AG09319 (cell line): Measurements from ENCODE around the gene EMID1.

Source experiments
- DNase-seq: peaks from one replicate; pipeline ENCODE4 v3.0.0-alpha.2; 2010; ENCODE audit warnings: low read depth; ENCODE audit errors: extremely low read depth
- TF ChIP-seq, protein P1 (sequence below): IDR thresholded peaks from 2 replicates; pipeline ENCODE4 v1.5.1; 2011; ENCODE audit warnings: low read depth, mild to moderate bottlenecking, inconsistent platforms, low read length, moderate library complexity

The EMID1 gene

DNA sequence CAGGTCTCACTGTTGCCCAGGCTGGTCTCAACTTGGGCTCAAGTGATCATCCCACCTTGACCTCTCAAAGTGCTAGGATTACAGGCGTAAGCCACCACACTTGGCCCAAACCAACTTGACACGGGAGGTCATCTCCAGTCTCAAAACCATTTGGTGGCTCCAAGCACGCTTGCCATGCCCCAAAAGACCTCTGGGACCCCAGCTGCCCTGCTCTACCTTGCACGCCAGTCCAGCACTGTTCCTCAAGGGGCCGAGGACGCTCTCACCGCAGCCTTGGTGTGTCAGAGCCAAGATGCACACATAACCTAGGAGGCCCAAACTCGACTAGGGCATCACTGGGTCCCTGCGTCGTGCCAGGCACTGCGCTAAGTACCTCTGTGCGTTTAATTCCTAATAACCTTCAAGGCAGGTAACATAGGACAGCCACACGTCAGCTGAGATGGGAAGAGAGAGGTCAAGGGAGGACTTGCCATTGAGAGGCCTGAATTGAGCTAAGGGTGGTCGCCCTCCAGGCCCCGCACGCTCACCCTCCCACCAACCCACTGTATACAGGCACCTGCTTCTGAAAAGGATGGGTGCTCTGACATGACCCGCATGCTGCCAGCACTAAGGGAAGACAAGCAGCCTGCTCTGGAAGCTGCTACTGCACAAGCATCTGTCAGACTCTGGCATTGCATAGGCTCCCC, 96.2 kb downstream of the EMID1 start:
- TF ChIP-seq, protein P1, sequence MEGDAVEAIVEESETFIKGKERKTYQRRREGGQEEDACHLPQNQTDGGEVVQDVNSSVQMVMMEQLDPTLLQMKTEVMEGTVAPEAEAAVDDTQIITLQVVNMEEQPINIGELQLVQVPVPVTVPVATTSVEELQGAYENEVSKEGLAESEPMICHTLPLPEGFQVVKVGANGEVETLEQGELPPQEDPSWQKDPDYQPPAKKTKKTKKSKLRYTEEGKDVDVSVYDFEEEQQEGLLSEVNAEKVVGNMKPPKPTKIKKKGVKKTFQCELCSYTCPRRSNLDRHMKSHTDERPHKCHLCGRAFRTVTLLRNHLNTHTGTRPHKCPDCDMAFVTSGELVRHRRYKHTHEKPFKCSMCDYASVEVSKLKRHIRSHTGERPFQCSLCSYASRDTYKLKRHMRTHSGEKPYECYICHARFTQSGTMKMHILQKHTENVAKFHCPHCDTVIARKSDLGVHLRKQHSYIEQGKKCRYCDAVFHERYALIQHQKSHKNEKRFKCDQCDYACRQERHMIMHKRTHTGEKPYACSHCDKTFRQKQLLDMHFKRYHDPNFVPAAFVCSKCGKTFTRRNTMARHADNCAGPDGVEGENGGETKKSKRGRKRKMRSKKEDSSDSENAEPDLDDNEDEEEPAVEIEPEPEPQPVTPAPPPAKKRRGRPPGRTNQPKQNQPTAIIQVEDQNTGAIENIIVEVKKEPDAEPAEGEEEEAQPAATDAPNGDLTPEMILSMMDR, result no peak
- no peak for DNase-seq

DNA sequence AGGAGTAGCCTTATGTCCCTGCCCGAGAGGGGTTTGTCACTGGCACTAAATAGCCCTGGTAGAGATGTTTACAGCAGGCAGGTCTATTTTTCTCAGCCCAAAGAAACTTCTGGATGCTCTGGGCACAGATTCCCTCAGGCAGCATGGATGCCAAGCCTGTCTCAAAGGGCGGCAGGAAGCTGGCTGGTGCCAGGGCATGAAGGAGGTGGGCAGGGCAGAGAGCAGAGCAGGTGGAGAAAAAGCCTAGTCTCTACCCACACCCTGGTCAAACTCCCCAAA, 96.6 kb downstream of the EMID1 start:
- DNase-seq, result no peak

DNA sequence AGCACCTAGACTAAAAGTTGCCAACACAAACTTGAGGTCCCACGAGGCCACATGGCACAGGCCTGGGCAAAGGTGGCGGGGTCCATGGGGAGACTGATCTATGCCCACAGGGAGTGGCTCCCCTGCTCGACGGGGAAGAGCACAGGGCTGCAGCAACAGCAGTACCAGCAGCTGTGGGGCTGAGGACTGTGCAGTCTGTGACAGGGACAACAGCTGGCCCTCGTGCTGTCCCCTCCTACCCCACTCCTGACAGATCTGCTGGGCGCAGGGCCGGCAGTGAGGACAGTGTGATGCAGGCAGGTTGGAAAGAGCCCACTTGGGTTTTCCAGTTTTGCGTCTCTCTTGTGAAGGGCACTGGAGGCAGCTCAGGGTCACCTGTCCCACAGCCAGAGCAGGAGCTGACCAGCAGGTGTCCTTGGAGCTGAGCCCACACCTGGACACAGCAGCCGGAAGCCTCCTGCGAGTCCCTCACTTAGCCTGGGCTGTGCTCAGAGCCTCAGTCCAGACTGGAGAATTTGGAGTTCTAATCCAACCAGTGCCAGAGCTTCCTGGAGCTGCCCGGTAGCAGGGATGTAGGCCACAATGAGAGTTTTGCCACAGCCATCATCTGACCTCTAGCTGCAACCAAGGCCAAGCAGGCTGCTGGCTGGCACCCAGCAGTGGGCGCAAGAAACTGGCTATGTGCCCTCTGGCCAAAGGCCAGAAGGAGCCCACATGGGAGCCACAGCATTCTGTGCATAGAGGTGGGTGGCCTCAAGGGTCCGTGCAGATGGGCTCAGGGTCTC, 97.2 kb downstream of the EMID1 start:
- no peak for DNase-seq
- TF ChIP-seq, protein P1, result no peak

More for the DNA sequence above, 96.6 kb downstream of the EMID1 start:
- TF ChIP-seq, protein P1, result no peak

DNA sequence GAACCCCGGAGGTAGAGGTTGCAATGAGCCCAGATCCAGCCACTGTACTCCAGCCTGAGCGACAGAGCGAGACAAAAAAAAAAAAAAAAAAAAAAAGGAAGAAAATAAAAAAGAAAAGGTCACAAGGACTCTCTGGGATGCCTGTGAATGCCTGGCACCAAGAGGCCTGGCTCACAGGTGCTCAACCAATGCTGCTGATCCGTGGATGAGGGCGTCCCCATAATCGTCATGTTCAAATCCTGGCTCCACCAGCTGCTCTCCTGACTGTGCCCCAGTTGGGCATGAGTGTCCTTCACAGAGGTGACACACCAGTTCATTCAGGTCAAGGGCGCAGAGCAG, 100.1 kb downstream of the EMID1 start:
- TF ChIP-seq, protein P1, result no peak
- DNase-seq, result no peak

DNA sequence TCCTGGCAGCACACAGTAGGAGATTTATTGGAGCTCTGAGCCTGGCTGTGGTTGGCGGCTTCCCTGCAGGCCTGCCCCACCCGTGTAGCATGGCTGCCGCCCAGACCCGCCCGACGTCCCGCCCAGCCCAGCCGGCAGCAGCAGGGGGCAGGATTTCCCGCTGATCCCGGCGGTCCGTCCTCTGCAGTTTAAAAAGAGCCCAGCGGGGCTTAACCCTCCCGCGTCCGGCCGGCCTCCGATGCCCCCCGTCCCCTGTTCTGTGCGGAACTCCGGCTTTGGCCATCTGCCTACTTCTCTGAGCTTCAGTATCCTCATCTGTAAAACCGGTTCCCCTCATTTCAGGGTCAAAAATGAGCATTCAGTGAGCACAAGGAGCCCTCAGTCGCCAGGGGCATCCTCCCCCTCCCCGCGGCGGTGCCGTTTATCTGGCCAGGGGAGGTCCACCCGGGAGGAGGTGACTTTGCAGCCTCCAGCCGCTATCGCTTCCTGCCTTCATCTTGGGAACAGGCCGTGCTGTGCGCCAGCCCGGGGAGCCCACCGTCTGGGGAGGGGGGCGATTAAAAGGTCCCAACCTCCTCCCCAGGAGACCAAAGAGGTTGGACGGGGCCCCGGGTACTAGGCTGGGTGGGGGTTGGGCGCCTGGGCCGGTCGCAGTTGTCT, 100.6 kb downstream of the EMID1 start, which contains the start of gene GAS2L1:
TSS of gene GAS2L1 (plus strand) at position 476 of the 660 bp plus-strand sequence. CDS start 1,456 bp downstream, outside the sequence.
- TF ChIP-seq, protein P1, result peak; percentile 65
- DNase-seq, result peak; percentile 47

DNA sequence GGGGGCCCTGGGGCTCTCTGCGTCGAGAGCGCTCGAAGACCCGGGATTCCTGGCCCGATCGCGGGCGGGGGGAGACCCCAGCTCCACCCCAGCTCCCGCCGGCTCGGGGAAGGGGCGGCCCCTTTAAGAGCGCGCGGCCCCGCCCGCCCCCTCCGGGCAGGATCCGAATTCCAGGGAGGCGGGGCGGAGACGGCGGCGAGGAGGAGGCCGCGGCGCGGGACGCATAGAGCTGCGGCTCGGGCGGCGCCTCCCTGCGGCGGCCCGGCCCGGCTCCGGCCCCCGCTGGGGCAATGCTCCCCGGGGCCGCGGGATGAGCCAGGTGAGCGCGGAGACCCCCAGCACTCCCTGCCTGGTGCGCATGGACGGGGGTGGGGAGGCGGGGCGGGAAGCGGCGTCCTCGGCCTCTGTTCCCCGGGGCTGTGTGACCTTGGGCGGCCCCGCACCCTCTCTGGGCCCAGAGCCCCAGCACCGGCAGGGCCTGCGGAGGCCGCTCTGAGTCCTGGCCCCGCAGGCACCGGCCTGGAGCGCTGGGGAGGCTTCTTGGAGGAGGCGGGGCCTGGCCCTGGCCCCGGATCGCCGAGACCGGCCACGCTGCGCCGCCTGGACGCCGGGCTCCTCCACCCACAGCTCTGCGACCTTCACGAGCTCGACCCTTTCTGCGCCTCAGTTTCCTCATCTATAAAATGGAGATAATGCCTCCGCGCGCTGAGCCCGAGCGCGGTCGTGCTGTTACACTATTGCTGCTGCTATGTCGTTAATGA, 101.3 kb downstream of the EMID1 start:
- DNase-seq, result no peak
- TF ChIP-seq, protein P1, result no peak; the same call in 1 of the 2 replicates
